ENCODE results near the gene ARMC9.

The ARMC9 gene

GRCh38 chr2:231385429-231385828 lies 187.0 kb downstream of the ARMC9 start:
- no peak for TF ChIP-seq CTCF (IDR thresholded peaks at IDR 0.05)

GRCh38 chr2:231386446-231386845 lies 188.0 kb downstream of the ARMC9 start:
- no peak for TF ChIP-seq CTCF (IDR thresholded peaks at IDR 0.05)

GRCh38 chr2:231387904-231388724 lies 189.7 kb downstream of the ARMC9 start:
- no peak for TF ChIP-seq CTCF (IDR thresholded peaks at IDR 0.05)

- no peak for TF ChIP-seq CTCF (IDR thresholded peaks at IDR 0.05)
These were observed 190.4 kb downstream of the ARMC9 start for GRCh38 chr2:231388725-231389346.

- TF ChIP-seq CTCF (IDR thresholded peaks at IDR 0.05), result no peak
These were observed 192.2 kb downstream of the ARMC9 start for GRCh38 chr2:231390667-231391066.

- TF ChIP-seq CTCF (IDR thresholded peaks at IDR 0.05), result no peak
These were observed 193.6 kb downstream of the ARMC9 start for GRCh38 chr2:231391981-231392380.

GRCh38 chr2:231392431-231393148 lies 194.2 kb downstream of the ARMC9 start:
- TF ChIP-seq CTCF (IDR thresholded peaks at IDR 0.05), result no peak
